Hypothalamus (tissue), 51 donors: ENCODE results near the gene VHLL.
A peak's percentile ranks its signal among the peaks of the same experiment; 100 is the strongest.
"Not testable (repeated sequence)": the region's sequence is repeated elsewhere in the genome, so short reads cannot be mapped to it uniquely, and the experiment has no call there.

ENCODE experiments used
- DNase-seq, 51 donors: peaks; one replicate each; lab custom pipeline; 2025; lab: John Stamatoyannopoulos, UW

VHLL gene

GRCh38 chr1:156298852-156299357, at the start of gene VHLL:
VHLL (minus strand) TSS chr1:156299307; CDS start chr1:156299189, 118 bp downstream.
- no peak for DNase-seq

DNA sequence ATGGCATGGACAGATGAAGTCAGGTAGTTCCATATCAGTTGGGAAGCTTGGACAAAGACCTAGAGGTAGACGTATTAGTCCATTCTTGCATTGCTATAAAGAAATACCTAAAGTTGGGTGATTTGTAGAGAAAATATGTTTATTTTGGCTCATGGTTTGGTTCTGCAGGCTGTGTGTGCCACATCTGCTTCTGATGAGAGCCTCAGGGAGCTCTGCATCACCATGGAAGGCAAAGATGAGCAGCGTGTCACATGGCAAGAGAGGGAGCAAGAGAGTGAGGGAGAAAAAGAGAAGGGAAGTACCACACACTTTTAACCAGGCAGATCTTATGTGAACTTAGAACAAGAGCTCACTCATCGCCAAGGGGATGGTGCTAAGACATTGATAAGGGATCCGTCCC, 48.2 kb upstream of the VHLL start:
- DNase-seq = no peak

GRCh38 chr1:156346636-156347035, 47.5 kb upstream of the VHLL start:
- no peak for DNase-seq

DNA sequence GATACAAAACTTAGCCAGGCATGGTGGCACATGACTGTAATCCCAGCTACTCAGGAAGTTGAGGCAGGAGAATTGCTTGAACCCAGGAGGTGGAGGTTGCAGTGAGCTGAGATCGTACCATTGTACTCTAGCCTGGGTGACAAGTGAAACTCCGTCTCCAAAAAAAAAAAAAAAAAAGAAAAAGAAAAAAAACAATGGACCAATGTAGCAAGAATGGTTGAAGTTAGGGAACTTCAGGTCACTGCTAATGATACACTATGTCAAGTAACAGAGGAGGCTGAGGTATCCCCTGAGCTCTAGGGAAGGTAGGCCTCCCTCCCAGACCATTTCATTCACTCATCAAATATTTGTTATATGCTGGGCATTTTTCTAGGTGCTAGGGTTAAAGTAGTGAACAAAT, 46.9 kb upstream of the VHLL start:
- not testable (repeated sequence) for DNase-seq

DNA sequence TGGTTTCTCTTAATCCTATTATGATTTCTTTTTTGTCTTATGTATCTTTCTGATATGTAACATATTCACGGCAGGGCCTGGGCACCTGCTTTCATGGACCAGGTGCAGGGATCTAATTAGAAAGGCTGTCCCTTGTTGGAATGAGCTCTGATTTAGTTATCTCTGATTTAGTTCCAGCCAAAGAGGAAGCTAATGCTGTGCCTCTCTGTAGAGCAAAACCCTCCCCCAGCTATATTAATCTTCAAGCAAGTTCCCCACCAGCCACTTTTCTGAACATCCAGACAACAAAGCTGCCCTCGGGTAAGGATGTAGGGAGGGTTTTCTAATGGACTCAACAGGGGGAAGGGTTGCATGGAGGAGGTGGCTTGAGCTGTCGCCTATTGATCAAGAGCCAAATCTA, 45.3 kb upstream of the VHLL start:
- no peak for DNase-seq

DNA sequence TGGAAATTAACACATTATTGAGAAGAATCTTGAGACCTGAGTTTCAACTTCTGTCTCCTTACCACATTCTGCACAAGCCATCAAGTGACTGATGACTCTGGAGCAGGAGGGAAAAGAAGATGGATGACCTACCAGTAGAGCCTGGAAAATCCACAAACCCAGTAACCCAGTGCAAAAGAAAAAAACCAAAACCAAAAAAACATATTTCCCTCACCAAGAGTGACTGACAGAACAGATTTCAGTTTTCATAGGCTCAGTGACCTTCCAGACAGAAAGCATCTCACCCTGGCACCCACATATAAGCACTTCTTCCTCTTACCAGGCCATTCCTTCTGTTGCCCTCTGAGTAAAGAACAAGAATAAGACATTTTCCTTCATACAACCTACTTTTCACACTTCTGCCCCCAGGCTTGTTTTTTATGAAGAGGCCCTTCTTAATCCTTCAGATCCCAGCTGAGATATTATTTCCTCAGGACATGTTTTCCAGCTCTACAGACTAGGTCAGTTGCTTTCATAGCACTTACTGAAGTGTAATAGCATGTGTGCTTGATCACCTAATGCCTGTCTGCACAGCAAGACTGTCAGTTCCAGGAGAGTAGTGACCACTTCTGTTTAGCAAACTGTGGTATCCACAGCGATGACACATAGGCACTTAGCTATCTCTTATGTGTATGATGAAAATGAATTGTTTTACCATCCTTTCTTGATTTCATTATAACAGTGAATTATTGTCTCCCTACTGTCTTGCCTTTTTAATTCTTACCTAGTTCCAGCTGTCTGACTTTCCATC, 43.3 kb upstream of the VHLL start:
- DNase-seq = no peak

DNA sequence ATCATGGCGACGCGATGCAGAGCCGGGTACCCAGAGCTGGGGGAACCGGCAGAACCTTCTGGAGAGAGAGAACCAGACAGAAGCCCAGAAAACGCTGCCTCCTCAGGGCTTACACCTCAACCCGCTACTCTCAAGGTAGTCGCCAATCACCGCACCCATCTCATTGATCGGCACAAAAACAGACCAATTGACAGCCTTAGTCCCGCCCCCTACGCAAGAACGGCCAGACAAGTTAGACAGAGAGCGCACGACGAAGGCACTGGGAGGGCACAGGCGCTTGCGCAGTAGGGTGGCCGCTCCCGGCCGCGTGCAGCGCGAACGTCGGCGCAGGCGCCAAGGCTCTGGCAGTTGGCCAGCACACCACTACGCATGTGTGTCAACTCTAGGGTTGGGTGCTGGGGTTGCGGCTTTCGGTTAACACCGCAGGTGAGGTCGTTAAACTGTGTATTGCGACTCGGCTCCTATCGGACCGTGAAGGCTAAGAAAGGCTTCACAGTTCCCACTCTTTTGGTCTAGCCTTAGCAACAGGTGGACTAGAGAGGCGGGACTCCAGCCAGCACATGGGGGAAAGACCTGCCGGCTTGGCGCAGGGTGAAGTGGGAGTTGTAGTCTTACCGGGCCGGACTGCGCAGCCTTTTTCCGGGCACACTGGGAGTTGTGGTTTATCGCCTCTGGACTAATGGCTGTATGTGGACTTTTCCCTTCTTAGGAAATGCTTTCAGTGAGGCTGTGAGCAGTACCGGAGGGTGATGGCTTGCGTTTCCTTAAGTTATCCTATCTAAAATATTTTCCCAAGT, 39.3 kb upstream of the VHLL start, which contains the start of the genes CCT3 and TSACC:
TSS of gene CCT3 (minus strand) at position 113 of the 797 bp plus-strand sequence. CDS start at position 5, 108 bp downstream.
TSS of gene TSACC (plus strand) at position 347 of the 797 bp plus-strand sequence. CDS start 1,232 bp downstream, outside the sequence.
- peak; percentile 91 to 100 (median 97) for DNase-seq

DNA sequence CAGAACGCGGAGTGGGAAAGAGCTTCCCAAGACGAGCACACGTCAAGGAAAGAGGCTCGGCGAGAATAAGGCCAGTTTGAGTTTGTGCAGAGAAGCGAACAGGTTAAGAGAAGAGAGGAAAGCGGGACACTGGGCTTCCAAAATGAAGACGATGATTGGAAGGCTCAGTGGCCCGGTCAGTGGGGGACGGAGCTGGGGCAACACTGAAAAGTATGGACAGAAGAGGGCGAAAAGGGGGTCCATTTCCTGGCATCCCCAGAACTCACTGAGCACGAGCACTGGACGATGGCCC, 38.7 kb upstream of the VHLL start:
- peak in 3 of 51 donors; percentile 23 to 48 (median 42) for DNase-seq

DNA sequence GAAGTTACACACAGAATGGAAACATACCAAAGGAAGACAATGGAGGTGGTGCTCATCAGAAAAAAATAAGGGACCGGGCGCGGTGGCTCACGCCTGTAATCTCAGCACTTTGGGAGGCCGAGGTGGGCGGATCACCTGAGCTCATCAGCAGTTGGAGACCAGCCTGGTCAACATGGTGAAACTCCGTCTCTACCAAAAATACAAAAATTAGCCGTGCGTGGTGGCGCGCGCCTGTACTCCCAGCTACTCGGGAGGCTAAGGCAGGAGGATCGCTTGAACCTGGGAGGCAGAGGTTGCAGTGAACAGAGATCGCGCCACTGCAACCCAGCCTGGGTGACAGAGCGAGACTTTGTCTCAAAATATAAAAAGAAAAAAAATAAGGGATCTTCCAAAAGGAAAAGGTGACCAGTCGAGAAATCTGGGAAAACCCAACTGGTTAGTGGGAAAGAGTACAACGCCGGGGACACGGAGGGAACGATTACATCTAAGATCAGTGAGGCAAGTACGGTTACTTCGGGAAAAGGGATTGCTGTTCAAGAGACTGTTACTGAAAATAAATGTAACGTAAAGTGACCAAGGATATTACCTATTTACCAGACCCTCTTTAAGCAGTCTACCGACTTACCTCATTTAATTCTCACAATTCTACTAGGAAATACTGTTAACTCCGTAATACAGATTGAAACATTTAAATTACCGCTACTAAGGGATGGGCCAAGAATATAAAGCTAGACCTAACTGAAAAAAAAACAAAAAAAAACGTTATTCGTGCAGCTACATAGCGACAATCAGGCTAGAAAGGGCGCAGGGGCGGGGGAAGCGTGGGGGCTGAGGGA, 38.2 kb upstream of the VHLL start:
- peak in 1 of 51 donors; percentile 3 for DNase-seq

DNA sequence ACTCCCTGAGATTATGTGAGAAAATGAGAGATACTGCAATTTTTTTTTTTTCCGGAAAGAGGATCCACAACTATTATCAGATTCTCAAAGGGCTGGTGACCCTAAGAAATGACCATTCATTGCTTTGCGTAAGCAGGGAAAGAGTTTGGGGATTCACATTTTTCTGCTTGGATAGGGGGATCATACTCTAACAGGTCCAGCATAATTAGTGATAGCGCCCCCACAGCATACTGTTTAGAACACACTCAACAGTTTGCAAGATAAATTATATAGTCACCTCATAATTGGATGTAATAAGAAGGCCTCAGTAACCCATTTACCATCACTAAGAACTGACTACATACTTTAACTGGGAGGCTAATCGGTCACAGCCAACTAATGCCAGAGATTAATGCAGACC, 37.1 kb upstream of the VHLL start:
- DNase-seq = no peak

GRCh38 chr1:156323179-156323578, 24.1 kb upstream of the VHLL start:
- not testable (repeated sequence) for DNase-seq

GRCh38 chr1:156320560-156320959, 21.5 kb upstream of the VHLL start:
- no peak for DNase-seq

DNA sequence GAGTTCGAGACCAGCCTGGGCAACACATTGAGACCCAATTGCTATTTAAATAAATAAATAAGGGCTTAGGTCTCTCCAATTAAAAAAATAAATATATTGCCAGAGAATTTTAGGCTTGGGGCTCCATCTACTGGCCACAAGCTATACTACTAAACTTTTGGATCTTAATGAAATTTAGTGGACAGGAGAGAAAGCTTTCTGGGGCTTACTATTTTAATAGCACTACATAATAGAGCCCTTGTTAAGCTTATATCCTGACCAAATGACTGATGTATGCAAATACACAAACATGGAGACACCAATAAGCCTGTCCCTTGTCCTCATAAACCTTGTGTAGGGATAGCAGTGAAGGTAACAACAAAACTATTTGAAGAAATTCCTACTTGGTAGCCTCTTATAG, 20.6 kb upstream of the VHLL start:
- peak in 3 of 51 donors; percentile 0 to 7 (median 5) for DNase-seq

DNA sequence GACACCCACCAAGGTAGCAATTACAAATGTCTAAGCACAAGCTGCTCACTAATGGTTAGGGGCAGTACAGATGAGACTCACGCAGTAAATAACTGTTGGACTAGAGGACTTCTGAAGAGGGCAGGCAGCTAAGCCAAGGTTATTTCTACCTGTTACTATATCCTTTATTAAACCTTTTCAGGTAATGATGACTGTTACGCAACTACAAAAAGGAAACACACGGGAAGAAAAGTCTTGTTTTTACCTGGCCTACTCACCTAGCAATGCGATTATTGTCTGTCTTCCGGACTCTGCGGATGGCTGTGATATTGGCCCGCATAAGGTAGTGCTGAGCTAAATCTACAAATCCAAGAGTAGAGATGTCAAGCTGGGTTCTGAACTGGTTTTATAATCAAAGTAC, 17.8 kb upstream of the VHLL start:
- no peak for DNase-seq

DNA sequence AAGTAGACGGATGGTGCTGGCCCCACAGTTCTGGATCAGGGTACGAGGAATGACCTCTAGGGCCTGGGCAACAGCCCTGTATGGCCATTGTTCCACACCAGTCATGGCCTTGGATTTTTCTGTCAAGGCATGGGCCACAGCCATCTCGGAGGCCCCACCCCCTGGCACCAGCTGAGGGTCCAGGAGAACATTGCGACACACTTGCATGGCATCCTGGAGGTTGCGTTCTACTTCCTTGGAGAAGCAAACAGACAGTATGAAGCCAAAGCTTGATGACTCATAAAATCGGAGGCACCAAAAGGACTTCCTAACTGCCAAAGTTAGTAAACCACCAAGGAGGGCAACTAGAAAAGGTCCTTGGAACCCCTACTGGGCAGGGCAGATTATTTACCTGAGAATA, 11.9 kb upstream of the VHLL start:
- peak in 6 of 51 donors; percentile 5 to 29 (median 12) for DNase-seq

GRCh38 chr1:156308078-156308477, 9.0 kb upstream of the VHLL start:
- DNase-seq = no peak

DNA sequence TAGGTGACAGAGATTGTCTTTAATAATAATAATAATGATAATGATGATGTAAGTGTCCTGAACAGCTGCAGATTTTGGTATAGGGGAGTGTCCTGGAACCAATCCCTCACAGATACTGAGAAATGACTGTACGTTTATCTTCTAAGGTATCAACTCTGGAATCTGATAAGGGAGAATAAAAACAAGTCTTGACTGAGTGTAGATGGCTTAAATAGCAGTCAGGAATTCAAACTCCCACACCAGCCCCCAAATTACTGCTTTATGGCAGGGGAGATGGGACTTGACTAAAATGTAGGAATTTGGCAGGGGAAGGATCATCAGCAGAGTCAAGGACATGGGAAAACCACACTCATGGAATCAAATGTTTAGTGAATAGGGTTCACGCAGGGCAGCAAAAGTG, 6.1 kb upstream of the VHLL start:
- no peak for DNase-seq

DNA sequence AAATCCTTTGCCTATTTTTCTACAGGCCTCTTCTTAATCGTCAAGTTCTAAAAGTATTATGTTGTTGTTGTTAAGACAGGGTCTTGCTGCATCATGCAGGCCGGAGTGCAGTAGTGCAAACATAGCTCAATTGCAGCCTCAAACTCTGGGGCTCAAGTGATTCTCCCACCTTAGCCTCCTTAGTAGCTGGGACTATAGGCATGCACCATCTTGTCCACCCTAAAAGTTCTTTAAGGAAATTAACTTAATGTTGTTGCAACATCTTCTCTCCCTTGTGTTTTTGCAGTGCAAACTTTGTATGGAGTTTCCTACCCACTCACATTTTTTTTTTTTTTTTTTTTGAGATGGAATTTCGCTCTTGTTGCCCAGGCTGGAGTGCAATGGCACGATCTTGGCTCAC, 4.1 kb upstream of the VHLL start:
- no peak for DNase-seq

DNA sequence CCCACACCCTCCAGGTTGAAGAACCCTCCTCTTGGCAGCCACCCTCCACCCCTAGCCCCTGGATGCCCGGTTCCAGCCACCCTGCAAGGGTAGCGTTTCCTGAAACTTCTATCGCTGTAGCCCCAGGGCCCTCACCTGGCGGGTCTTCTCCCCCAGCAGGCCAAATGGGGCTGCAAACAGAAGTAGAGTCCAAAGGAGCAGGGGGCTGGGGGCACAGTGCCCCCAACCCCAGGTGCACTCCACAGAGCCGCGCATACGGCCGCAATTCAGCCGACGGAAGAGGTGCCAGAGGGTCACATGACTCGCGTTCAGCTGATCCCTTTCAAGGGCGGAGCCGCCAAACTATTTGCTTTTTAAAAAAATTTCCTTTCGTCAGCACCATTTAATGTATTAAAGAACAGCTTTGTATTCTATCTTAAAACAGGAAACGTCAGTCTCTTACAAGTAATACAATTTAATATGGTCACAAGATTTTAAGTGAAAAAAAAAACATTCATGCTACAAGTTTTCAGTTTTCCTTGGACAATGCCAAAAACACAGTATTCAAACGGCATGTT, 3.6 kb downstream of the VHLL start, which contains the start of gene GLMP:
TSS of gene GLMP (minus strand) at position 289 of the 557 bp plus-strand sequence. CDS start at position 255, 34 bp downstream.
- peak in 45 of 51 donors; percentile 2 to 70 (median 36) for DNase-seq

DNA sequence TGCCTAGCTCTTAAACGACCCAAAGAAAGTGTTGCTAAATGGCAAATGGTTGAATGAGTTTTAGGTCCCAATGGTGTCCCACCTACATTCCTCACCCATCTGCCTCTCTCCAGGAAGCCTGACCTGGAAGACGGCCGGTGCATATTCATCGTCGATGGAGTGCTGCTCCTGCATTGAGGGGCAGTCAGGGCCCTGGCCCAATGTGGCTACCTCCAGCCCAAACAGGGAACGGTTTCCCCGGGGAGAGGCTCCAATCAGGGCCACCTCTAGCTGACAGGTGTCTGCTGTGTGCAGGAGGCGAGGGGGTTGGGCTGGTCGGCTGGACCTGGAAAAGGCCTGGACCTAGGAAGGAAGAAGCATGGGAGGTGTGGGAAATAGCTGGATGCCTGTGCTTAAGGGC, 5.2 kb downstream of the VHLL start:
- DNase-seq = no peak
